ENCODE data around the gene GRM8. TPM values are rescaled to one million over a fixed set of nuclear protein-coding genes. Genes with fewer than 3 reads are reported as not detected.

Gene GRM8
- total and polyA plus RNA-seq, 10 of the 15 experiments (the other 5 are each of a cell fraction or from before 2014, with no cell fraction given), result 0.33 to 7.1 (median 0.45) TPM; not detected in 2

DNA sequence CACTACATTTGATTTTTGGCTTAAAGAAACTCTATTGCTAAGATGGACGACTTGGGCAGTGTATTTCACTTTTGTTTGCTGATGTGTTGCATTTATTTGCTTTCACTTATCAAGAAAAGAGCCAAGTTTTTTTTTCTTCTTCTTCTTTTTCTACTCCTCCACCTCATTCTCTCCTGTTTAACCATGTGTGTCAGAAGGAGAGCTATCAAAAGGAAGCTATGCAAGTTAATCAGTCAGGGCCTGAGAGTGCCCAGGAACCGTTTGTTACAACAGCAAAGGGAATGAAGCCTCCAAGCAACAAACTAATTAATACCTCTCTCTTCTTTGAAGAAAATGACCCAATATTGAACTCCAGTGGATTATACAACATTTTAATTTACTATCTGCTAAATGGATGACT is 299.3 kb downstream of the GRM8 start:
- no peaks in the 10 kb centered on the region for H3K4me1 ChIP-seq (ENCODE audit: control insufficient read depth, insufficient read depth, low read length)
- intact Hi-C loops (cut with micrococcal nuclease; ENCODE audit: unreplicated experiment), result no loop called here
- TF ChIP-seq YY1 (IDR thresholded peaks at IDR 0.05; ENCODE audit: low read depth, low read length), result no peak
- no peak for TF ChIP-seq CBX5 (IDR thresholded peaks at IDR 0.05; ENCODE audit: low read depth)
- no peak for TF ChIP-seq SMAD1 (IDR thresholded peaks at IDR 0.05; ENCODE audit: low read depth, partially characterized antibody)
- no peak for TF ChIP-seq JUND (IDR thresholded peaks at IDR 0.05; ENCODE audit: low read depth, low read length)
- no peak for TF ChIP-seq CHD4 (IDR thresholded peaks at IDR 0.05)
- TF ChIP-seq ZNF274 (IDR thresholded peaks at IDR 0.05; ENCODE audit: insufficient read depth, insufficient read length), result no peak
- TF ChIP-seq, protein P1, sequence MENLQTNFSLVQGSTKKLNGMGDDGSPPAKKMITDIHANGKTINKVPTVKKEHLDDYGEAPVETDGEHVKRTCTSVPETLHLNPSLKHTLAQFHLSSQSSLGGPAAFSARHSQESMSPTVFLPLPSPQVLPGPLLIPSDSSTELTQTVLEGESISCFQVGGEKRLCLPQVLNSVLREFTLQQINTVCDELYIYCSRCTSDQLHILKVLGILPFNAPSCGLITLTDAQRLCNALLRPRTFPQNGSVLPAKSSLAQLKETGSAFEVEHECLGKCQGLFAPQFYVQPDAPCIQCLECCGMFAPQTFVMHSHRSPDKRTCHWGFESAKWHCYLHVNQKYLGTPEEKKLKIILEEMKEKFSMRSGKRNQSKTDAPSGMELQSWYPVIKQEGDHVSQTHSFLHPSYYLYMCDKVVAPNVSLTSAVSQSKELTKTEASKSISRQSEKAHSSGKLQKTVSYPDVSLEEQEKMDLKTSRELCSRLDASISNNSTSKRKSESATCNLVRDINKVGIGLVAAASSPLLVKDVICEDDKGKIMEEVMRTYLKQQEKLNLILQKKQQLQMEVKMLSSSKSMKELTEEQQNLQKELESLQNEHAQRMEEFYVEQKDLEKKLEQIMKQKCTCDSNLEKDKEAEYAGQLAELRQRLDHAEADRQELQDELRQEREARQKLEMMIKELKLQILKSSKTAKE (IDR thresholded peaks at IDR 0.05; ENCODE audit: low read depth, poor library complexity, severe bottlenecking), result no peak
- TF ChIP-seq ZNF217 (IDR thresholded peaks at IDR 0.05), result no peak
- no peak for TF ChIP-seq YBX1 (IDR thresholded peaks at IDR 0.05)
- no peak for TF ChIP-seq MTA2 (IDR thresholded peaks at IDR 0.05; ENCODE audit: low read depth)
- no peak for TF ChIP-seq NFYB (IDR thresholded peaks at IDR 0.05; ENCODE audit: insufficient read depth, low read depth, low read length)
- TF ChIP-seq CHD2 (IDR thresholded peaks at IDR 0.05; ENCODE audit: borderline replicate concordance, low read depth, low read length), result no peak
- ChIA-PET CTCF (no interaction called here), POLR2A (no interaction called here), SMC1A (ENCODE audit: uncharacterized antibody, unreplicated experiment) (no interaction called here), RAD21 (ENCODE audit: unreplicated experiment) (no interaction called here)
- no peaks in the 10 kb centered on the region for H3K27me3 ChIP-seq (replicated peaks in 1 of 2; ENCODE audit: control insufficient read depth in 2 of 2, insufficient read depth in 2 of 2, low read length in 1 of 2)
- no peak overlapping the region for H3K27ac ChIP-seq (ENCODE audit: control insufficient read depth, insufficient read depth)
- H3K9me3 ChIP-seq (replicated peaks; ENCODE audit: control insufficient read depth, insufficient read depth, low read length), result no peaks in the 10 kb centered on the region
- FAIRE-seq, result no peak
- WGBS (ENCODE audit: insufficient coverage, insufficient replicate concordance, low lambda C conversion rate, missing lambda C conversion rate), result 0% methylated on average over 2 of the region's 2 CpGs
- in situ Hi-C loops (cut with MboI), result no loop called here
- H3K4me3 ChIP-seq, result no peak overlapping the region
- H3K36me3 ChIP-seq (ENCODE audit: control insufficient read depth in 2 of 2, insufficient read depth in 2 of 2, low read length in 1 of 2), result no peaks in the 10 kb centered on the region
- H2AFZ ChIP-seq (ENCODE audit: control insufficient read depth, low read depth, low read length), result no peak overlapping the region
- no peak for ATAC-seq
- no TSS peak for BruUV-seq (replicated peaks)
- DNase-seq (ENCODE audit: low read depth, low spot score), result no peak
- no peaks in the 10 kb centered on the region for H4K20me1 ChIP-seq (ENCODE audit: control insufficient read depth, insufficient read depth)
- H3K9ac ChIP-seq (ENCODE audit: control insufficient read depth, insufficient read depth, low read length), result no peak overlapping the region
- H3K79me2 ChIP-seq (ENCODE audit: control insufficient read depth, insufficient read depth, low read length), result no peaks in the 10 kb centered on the region
- H3K4me2 ChIP-seq (ENCODE audit: control insufficient read depth, insufficient read depth), result no peak overlapping the region

All from GM12878 (cell line).